ENCODE results near the gene EIF1B.

The EIF1B gene

DNA sequence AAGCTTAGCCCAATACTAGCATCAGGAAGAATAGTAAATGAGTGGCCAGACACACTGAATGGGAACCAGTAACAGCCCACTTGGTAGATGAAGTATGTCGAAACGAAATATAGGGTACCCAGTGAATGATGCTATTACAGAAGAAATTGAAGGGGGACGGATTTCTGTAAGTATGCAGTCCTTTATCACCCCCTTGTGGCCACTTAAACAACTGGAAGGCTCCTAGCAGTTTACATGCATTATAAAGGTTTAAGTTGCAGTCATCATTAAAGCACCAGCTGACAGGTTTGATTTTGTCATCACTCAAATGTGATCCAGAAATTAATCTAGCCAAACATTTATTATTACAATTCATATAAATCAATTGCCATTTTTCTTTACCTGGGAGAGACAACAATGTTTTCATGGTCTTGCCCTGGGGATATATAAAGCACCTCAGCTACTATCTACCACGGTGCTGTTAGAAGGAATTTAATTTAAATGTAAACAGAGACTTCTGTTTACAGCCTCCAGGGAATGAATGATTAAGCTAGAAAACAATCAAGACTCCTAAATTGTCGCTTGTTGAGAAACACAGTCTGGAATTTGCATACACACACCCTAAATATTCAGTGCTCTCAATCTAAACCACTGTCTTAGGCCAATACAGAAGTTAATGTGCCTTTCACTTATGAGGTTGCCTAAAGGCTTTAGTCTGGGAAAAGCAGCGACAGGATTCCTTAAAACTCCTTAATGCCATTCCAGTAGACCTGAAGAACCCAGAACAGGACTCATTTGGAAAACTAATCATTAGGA is 7.8 kb downstream of the EIF1B start:
- Histone ChIP-seq H4K5ac (ENCODE audit: low read length) (no peak overlapping the region), H2AK5ac (ENCODE audit: low read length) (no peak overlapping the region), H3K4me2 (ENCODE audit: low read length) (no peak overlapping the region), H3K56ac (ENCODE audit: low read length) (no peak overlapping the region), H2BK5ac (ENCODE audit: low read length) (no peak overlapping the region), H3K79me1 (ENCODE audit: low read length) (no peaks in the 10 kb centered on the region), H3K18ac (ENCODE audit: low read length) (no peak overlapping the region), H3K27me3 (ENCODE audit: insufficient read depth, low read length, poor library complexity) (no peaks in the 10 kb centered on the region), H3K9ac (ENCODE audit: low read length) (no peak overlapping the region), H3K23ac (ENCODE audit: low read length) (no peak overlapping the region), H2BK120ac (ENCODE audit: low read depth, low read length) (no peak overlapping the region), H3K4me1 (ENCODE audit: control insufficient read depth, low read depth, low read length) (no peaks in the 10 kb centered on the region), H3K36me3 (ENCODE audit: control insufficient read depth, insufficient read depth, low read length) (peaks cover 3% of the 10 kb centered on the region), H3K4me3 (ENCODE audit: low read length) (no peak overlapping the region), H3K27ac (ENCODE audit: low read depth, low read length) (no peak overlapping the region), H3K4ac (ENCODE audit: low read depth, low read length) (no peak overlapping the region), H2BK15ac (replicated peaks; ENCODE audit: low read depth) (no peak overlapping the region), H4K8ac (ENCODE audit: low read depth, low read length) (no peak overlapping the region), H3K79me2 (ENCODE audit: control insufficient read depth, insufficient read depth, low read length) (no peaks in the 10 kb centered on the region)
- no CpG with 5 or more reads among the region's 6 CpGs for WGBS (ENCODE audit: extremely low coverage, insufficient coverage, low lambda C conversion rate)
- peak; percentile 73 for DNase-seq

DNA sequence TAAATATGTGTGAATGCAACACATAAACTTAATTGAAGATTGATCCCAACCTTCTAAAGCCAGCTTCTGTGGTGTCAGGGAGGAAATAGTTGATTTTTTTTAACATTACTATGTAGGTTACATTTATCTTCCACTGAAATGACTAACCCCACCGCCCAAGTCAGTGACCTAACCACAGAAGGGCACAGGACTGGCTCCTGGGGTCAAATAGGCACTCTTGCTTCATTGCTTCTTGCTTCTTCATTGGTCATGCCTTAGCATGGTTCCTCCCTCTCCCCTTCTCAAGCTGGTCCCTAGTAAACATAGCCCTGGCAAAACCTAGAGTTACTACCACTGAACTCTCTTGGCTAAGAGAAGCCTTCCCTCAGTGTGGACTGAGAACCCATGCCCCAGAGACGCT is 12.3 kb downstream of the EIF1B start:
- no peak overlapping the region for H2BK5ac ChIP-seq (ENCODE audit: low read length)
- no peak overlapping the region for H3K18ac ChIP-seq (ENCODE audit: low read length)
- H3K4me2 ChIP-seq (ENCODE audit: low read length): no peak overlapping the region
- no peak overlapping the region for H4K5ac ChIP-seq (ENCODE audit: low read length)
- no peak overlapping the region for H2BK120ac ChIP-seq (ENCODE audit: low read depth, low read length)
- H3K4me1 ChIP-seq (ENCODE audit: control insufficient read depth, low read depth, low read length): no peaks in the 10 kb centered on the region
- WGBS (ENCODE audit: extremely low coverage, insufficient coverage, low lambda C conversion rate): no CpG with 5 or more reads among the region's 2 CpGs
- H2AK5ac ChIP-seq (ENCODE audit: low read length): no peak overlapping the region
- no peaks in the 10 kb centered on the region for H3K36me3 ChIP-seq (ENCODE audit: control insufficient read depth, insufficient read depth, low read length)
- no peaks in the 10 kb centered on the region for H3K27me3 ChIP-seq (ENCODE audit: insufficient read depth, low read length, poor library complexity)
- no peaks in the 10 kb centered on the region for H3K79me1 ChIP-seq (ENCODE audit: low read length)
- H3K9ac ChIP-seq (ENCODE audit: low read length): no peak overlapping the region
- DNase-seq: no peak
- no peak overlapping the region for H4K8ac ChIP-seq (ENCODE audit: low read depth, low read length)
- H3K56ac ChIP-seq (ENCODE audit: low read length): no peak overlapping the region
- H3K23ac ChIP-seq (ENCODE audit: low read length): no peak overlapping the region
- H3K4ac ChIP-seq (ENCODE audit: low read depth, low read length): no peak overlapping the region
- H2BK15ac ChIP-seq (replicated peaks; ENCODE audit: low read depth): no peak overlapping the region
- H3K79me2 ChIP-seq (ENCODE audit: control insufficient read depth, insufficient read depth, low read length): no peaks in the 10 kb centered on the region
- H3K27ac ChIP-seq (ENCODE audit: low read depth, low read length): no peak overlapping the region
- H3K4me3 ChIP-seq (ENCODE audit: low read length): no peak overlapping the region

DNA sequence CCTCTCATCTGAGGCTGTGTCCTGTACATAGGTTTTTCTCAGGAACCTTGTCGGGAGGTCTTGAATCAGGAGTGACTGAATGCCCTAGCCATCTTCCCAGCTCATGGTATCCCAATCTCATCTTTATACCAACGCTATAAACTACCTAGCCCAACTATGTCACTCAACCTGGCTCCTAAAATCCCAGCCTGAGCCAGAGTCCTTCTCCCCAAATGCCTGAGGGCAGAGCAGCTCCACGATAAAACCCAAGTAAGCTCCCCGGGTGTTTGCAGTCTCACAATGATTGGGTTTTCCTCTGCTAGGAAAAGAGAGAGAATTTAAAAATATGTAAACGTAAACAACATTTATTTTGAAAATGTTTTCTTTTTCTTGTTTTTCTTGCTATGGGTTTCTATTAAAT is 14.4 kb downstream of the EIF1B start:
- H3K27me3 ChIP-seq (ENCODE audit: insufficient read depth, low read length, poor library complexity): no peaks in the 10 kb centered on the region
- no peaks in the 10 kb centered on the region for H3K36me3 ChIP-seq (ENCODE audit: control insufficient read depth, insufficient read depth, low read length)
- no peak for DNase-seq
- no peak overlapping the region for H3K18ac ChIP-seq (ENCODE audit: low read length)
- no peak overlapping the region for H2BK120ac ChIP-seq (ENCODE audit: low read depth, low read length)
- H3K4ac ChIP-seq (ENCODE audit: low read depth, low read length): no peak overlapping the region
- H3K23ac ChIP-seq (ENCODE audit: low read length): no peak overlapping the region
- H3K79me2 ChIP-seq (ENCODE audit: control insufficient read depth, insufficient read depth, low read length): no peaks in the 10 kb centered on the region
- no peak overlapping the region for H3K27ac ChIP-seq (ENCODE audit: low read depth, low read length)
- no peak overlapping the region for H4K5ac ChIP-seq (ENCODE audit: low read length)
- H3K4me3 ChIP-seq (ENCODE audit: low read length): no peak overlapping the region
- H4K8ac ChIP-seq (ENCODE audit: low read depth, low read length): no peak overlapping the region
- no peak overlapping the region for H2BK15ac ChIP-seq (replicated peaks; ENCODE audit: low read depth)
- H3K9ac ChIP-seq (ENCODE audit: low read length): no peak overlapping the region
- no peaks in the 10 kb centered on the region for H3K4me1 ChIP-seq (ENCODE audit: control insufficient read depth, low read depth, low read length)
- H2AK5ac ChIP-seq (ENCODE audit: low read length): no peak overlapping the region
- H2BK5ac ChIP-seq (ENCODE audit: low read length): no peak overlapping the region
- no CpG with 5 or more reads among the region's 5 CpGs for WGBS (ENCODE audit: extremely low coverage, insufficient coverage, low lambda C conversion rate)
- no peak overlapping the region for H3K56ac ChIP-seq (ENCODE audit: low read length)
- no peak overlapping the region for H3K4me2 ChIP-seq (ENCODE audit: low read length)
- H3K79me1 ChIP-seq (ENCODE audit: low read length): no peaks in the 10 kb centered on the region

DNA sequence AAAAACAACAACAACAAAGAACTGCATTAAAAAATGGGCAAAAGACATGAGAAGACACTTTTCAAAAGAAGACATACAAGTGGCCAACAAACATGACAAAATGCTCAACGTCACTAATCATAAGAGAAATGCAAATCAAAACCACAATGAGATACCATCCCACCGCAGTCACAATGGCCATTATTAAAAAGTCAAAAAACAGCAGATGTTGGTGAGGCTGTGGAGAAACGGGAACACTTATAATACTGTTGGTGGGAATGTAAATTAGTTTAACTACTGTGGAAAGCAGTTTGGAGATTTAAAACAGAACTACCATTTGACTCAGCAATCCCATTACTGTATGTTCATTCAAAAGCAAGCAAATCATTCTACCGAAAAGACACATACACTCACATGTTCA is 15.1 kb downstream of the EIF1B start:
- no peaks in the 10 kb centered on the region for H3K79me2 ChIP-seq (ENCODE audit: control insufficient read depth, insufficient read depth, low read length)
- H3K9ac ChIP-seq (ENCODE audit: low read length): no peak overlapping the region
- no peak overlapping the region for H3K27ac ChIP-seq (ENCODE audit: low read depth, low read length)
- H2BK15ac ChIP-seq (replicated peaks; ENCODE audit: low read depth): no peak overlapping the region
- no peak overlapping the region for H2BK120ac ChIP-seq (ENCODE audit: low read depth, low read length)
- no peak for DNase-seq
- H3K23ac ChIP-seq (ENCODE audit: low read length): no peak overlapping the region
- H3K79me1 ChIP-seq (ENCODE audit: low read length): no peaks in the 10 kb centered on the region
- H3K4me3 ChIP-seq (ENCODE audit: low read length): no peak overlapping the region
- no peak overlapping the region for H3K56ac ChIP-seq (ENCODE audit: low read length)
- H3K18ac ChIP-seq (ENCODE audit: low read length): no peak overlapping the region
- no peak overlapping the region for H4K5ac ChIP-seq (ENCODE audit: low read length)
- H2AK5ac ChIP-seq (ENCODE audit: low read length): no peak overlapping the region
- no CpG with 5 or more reads among the region's 4 CpGs for WGBS (ENCODE audit: extremely low coverage, insufficient coverage, low lambda C conversion rate)
- no peaks in the 10 kb centered on the region for H3K27me3 ChIP-seq (ENCODE audit: insufficient read depth, low read length, poor library complexity)
- H3K4ac ChIP-seq (ENCODE audit: low read depth, low read length): no peak overlapping the region
- no peak overlapping the region for H4K8ac ChIP-seq (ENCODE audit: low read depth, low read length)
- no peak overlapping the region for H3K4me2 ChIP-seq (ENCODE audit: low read length)
- H3K36me3 ChIP-seq (ENCODE audit: control insufficient read depth, insufficient read depth, low read length): no peaks in the 10 kb centered on the region
- no peak overlapping the region for H2BK5ac ChIP-seq (ENCODE audit: low read length)
- no peaks in the 10 kb centered on the region for H3K4me1 ChIP-seq (ENCODE audit: control insufficient read depth, low read depth, low read length)

DNA sequence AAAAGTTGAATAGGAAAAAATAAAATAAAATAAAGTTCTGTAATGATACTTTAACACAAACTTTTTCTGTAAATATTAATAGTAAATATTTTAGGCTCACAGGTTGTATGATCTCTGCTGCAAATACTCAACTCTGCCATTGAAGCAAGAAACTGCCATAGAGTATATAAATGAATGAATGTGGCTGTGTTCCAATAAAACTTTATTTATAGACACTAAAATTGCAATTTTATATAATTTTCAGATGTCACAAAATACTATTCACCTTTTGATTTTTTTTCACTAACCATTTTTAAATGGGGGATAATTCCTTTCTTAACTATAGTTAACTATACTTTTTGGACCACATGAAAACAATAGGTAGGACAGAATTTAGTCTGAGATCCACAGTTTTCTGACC is 16.0 kb downstream of the EIF1B start:
- no peak overlapping the region for H3K27ac ChIP-seq (ENCODE audit: low read depth, low read length)
- H3K18ac ChIP-seq (ENCODE audit: low read length): no peak overlapping the region
- no peak overlapping the region for H3K4ac ChIP-seq (ENCODE audit: low read depth, low read length)
- no peaks in the 10 kb centered on the region for H3K36me3 ChIP-seq (ENCODE audit: control insufficient read depth, insufficient read depth, low read length)
- no peak overlapping the region for H3K23ac ChIP-seq (ENCODE audit: low read length)
- no peak overlapping the region for H3K9ac ChIP-seq (ENCODE audit: low read length)
- no peak overlapping the region for H3K4me2 ChIP-seq (ENCODE audit: low read length)
- H3K56ac ChIP-seq (ENCODE audit: low read length): no peak overlapping the region
- no peak overlapping the region for H2BK120ac ChIP-seq (ENCODE audit: low read depth, low read length)
- DNase-seq: no peak
- H2BK15ac ChIP-seq (replicated peaks; ENCODE audit: low read depth): no peak overlapping the region
- H2BK5ac ChIP-seq (ENCODE audit: low read length): no peak overlapping the region
- no peak overlapping the region for H3K4me3 ChIP-seq (ENCODE audit: low read length)
- no peaks in the 10 kb centered on the region for H3K79me2 ChIP-seq (ENCODE audit: control insufficient read depth, insufficient read depth, low read length)
- no peaks in the 10 kb centered on the region for H3K27me3 ChIP-seq (ENCODE audit: insufficient read depth, low read length, poor library complexity)
- no peak overlapping the region for H2AK5ac ChIP-seq (ENCODE audit: low read length)
- no peak overlapping the region for H4K8ac ChIP-seq (ENCODE audit: low read depth, low read length)
- H3K79me1 ChIP-seq (ENCODE audit: low read length): no peaks in the 10 kb centered on the region
- no peak overlapping the region for H4K5ac ChIP-seq (ENCODE audit: low read length)
- no peaks in the 10 kb centered on the region for H3K4me1 ChIP-seq (ENCODE audit: control insufficient read depth, low read depth, low read length)

DNA sequence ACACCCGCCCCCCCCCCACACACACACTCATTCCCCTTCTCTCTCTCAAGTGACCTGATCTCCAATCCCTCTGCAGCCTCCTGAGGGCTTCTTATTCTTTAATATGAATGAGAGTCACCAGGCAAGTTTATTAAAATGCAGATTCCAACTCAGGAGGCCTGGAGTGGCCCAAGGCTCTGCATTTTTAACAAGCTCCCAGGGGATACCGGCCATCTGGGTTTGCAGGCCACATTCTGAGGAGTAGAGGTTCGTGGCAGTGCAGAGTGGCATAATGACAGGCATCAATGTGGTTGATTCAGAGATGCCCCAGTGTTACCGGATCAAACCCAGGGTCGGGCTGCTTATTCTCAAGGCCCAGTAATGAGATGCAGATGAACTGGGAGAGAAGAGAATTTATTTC is 18.9 kb downstream of the EIF1B start:
- Histone ChIP-seq H3K56ac (ENCODE audit: low read length) (no peak overlapping the region), H3K79me1 (ENCODE audit: low read length) (no peaks in the 10 kb centered on the region), H4K8ac (ENCODE audit: low read depth, low read length) (no peak overlapping the region), H4K5ac (ENCODE audit: low read length) (no peak overlapping the region), H2BK15ac (replicated peaks; ENCODE audit: low read depth) (no peak overlapping the region), H3K23ac (ENCODE audit: low read length) (no peak overlapping the region), H2BK5ac (ENCODE audit: low read length) (no peak overlapping the region), H3K27me3 (ENCODE audit: insufficient read depth, low read length, poor library complexity) (no peaks in the 10 kb centered on the region), H3K4me1 (ENCODE audit: control insufficient read depth, low read depth, low read length) (no peaks in the 10 kb centered on the region), H2AK5ac (ENCODE audit: low read length) (no peak overlapping the region), H3K79me2 (ENCODE audit: control insufficient read depth, insufficient read depth, low read length) (no peaks in the 10 kb centered on the region), H3K18ac (ENCODE audit: low read length) (no peak overlapping the region), H3K4me3 (ENCODE audit: low read length) (no peak overlapping the region), H3K36me3 (ENCODE audit: control insufficient read depth, insufficient read depth, low read length) (no peaks in the 10 kb centered on the region), H3K4me2 (ENCODE audit: low read length) (no peak overlapping the region), H3K4ac (ENCODE audit: low read depth, low read length) (no peak overlapping the region), H3K27ac (ENCODE audit: low read depth, low read length) (no peak overlapping the region), H3K9ac (ENCODE audit: low read length) (no peak overlapping the region), H2BK120ac (ENCODE audit: low read depth, low read length) (no peak overlapping the region)
- DNase-seq: no peak
- no CpG with 5 or more reads among the region's 5 CpGs for WGBS (ENCODE audit: extremely low coverage, insufficient coverage, low lambda C conversion rate)

Measured in mesendoderm (in vitro differentiated cells).